GM21737 (cell line): ENCODE data around the gene KCNIP2.

Experiments used
- ATAC-seq: cut with Tn5 transposase; IDR thresholded peaks from one replicate; pipeline ENCODE4 v1.9.1; 2021; ENCODE audit warnings: mild to moderate bottlenecking, moderate library complexity; ENCODE audit not compliant: unreplicated experiment

The KCNIP2 gene

DNA sequence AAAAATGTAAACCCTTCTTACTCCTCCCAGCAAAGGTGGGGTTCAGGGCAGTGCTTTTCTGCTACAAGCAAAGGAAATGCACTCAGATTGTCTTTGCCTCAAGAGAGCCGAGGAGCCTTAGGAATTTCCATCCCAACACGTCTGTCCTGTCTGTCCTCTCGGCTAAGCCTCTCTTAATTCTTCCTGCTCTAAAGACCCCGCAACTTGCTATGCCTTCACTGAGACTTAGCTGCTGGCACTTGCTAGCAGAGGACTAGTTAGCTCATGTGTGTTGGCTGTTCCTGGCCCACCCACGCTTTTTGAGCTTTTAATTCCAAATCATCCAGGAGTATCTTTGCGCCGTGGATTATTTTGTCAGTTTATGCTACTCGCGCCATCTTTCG, 59.9 kb downstream of the KCNIP2 start:
- no peak for ATAC-seq

DNA sequence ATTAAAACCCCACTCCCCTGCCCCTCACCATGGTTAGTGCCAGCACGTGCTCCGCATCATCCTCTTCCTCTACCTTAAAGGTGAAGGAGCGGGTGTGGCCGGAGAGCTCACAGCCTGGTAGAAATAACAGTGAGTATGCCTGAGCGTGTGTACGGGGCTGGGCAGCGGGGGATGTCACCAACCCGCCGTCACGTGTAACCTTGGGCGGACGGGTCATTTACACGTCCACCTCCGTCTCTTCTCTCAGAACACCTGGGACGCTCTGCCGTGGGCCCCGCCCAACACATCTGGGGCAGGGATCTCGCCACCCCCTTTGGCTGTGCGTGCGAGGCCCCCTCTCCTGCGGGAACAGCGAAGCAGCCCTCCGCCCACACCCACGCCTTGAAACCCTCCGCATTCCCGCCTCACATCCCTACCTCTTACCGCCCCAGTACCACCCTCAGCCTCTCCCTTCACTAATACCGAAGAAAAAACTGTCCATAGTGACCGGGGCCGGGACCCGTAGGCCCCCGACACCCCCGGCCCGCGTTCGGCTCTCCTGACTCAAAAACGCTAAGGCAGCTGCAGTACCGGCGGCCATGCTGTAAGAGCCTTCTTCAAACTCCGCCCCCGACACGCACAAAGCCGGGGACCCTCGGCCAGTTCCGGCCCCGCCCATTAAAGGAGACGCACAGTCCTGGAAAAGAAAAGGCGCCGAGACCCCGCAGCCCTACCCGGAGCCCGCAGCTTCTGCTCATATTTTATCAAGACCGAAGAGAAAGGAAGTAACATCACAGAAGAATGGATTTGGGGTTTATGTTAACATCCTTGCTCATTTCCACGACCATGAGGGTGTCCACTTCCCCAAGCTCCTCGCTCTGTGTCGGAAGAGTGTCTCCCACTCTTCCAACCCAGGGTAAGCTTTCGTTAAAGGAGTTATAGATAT, 60.5 kb downstream of the KCNIP2 start, which contains the start of gene NPM3:
NPM3 (minus strand) TSS at position 636 of the 925 bp plus-strand sequence; CDS start at position 580, 56 bp downstream.
- ATAC-seq, result peak; percentile 44

DNA sequence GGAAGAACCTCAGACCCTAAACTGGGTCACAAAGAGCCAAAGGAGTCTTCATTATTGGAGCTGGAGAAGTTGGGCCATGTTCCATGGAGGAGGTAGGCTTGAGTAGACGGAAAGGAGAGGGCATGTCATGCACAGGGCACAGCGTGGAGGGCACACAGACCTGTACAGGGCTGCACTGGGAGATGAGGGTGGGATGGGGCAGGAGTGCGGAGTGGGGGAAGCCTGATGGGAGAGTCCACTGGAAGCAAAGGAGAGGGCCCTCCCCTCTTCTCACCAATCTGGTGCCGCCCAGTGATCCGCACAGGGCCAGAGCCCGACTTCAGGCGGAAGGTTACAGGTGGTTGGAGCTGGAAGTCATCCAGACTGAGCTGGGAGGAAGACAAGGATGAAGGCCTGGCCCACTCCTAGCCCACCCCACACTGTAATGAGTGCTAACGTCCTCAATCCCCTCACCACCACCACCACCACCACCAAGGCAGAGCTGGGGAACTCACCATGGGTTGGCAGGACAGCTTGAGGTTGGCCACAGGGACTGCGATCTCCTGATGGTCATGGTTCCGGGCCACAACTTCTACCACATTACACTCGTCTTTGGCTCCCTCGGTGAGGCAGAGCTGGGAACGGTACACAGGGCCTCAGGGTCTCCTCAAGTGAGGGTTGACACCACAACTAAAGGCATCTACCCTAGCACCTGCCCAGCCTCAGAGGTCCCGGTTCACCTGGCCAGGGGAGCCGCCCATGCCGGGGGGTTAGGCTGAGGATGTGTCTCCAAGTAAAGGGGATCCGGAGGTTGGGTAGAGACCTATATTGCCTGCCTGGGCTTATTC, 61.4 kb downstream of the KCNIP2 start:
- ATAC-seq, result no peak

DNA sequence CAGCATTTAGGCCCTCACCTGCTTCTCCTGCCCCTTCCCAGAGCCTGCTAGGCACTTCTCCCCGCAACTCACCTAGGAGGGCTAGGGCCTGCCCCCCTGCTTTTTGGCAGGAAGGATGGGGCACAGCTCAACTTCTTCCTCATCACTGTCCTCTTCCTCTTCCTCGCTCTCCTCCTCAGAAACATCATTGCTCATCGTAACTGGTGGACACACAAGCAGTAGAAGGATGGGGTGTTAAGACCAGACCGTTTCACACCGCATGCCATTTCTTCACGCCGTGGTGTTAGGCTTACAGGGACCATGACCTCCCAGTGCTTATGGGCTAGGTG, 62.0 kb downstream of the KCNIP2 start:
- no peak for ATAC-seq

DNA sequence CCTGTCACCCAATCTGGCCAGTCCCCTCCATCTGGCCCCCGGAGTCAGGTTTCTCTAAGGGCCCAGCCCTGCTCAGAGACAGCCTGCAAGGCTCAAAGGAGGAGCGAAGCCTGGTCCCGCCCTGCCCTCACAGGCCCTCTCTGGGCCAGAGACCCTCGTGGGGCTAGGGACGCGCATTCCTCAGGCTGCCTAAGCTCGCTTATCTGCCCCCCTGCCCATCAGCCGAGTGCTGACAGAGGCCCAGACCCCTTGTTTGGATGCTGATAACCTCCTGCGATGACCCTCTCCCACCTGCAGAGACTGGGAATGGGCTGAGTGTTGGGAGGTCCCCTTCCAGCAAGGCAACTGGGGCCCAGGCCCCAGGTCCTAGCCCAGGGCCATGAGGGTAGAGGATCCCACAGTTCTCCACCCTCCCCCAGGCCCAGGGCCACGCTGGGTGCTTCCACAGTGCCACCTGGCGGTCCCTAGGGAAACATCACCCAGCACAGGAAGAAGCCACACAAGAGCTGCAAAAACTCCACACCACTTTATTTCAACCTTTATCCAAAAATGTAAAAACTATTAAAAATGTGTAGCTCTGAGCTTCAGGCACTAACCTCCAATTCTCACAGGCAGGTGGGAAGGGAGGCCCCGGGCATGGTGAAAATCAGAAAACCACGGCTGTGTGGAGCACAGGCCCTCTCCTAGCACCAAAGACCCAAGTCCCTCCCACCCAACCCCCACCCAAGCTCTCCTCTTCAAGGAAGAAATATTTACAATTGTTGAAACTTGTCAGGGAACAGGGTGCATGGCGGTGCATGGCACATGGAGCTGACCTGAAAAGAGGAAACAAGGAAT, 62.6 kb downstream of the KCNIP2 start:
- ATAC-seq, result no peak

DNA sequence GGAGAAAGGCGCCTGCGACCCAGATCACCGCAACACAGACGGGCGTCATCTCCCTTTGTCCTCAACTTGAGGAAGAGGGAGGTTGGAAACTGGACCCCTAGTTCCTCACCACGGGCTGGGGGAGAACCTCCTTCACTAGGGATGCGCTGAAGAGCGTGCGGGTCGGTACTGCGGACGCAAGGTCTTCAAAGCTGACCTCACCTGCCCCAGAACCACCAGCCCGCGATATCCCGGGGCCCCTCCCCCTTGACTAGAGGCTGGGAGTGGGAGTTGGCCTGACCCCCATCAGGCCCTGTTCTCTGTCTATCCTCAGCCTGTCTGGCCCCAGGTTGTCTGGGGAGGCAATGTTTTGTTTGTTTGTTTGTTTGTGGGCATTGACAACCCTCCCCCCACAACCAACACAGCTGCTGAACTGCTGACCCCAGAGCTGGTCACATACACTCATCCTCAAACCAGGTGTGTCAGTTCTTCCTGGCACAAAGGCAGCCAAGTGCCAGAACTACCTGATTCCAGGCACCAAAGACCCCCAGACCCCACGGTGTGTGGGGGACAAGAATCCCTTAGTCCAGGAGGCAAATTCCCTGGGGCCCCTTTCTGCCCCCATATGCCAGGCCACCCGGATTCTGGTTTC, 63.3 kb downstream of the KCNIP2 start:
- no peak for ATAC-seq

DNA sequence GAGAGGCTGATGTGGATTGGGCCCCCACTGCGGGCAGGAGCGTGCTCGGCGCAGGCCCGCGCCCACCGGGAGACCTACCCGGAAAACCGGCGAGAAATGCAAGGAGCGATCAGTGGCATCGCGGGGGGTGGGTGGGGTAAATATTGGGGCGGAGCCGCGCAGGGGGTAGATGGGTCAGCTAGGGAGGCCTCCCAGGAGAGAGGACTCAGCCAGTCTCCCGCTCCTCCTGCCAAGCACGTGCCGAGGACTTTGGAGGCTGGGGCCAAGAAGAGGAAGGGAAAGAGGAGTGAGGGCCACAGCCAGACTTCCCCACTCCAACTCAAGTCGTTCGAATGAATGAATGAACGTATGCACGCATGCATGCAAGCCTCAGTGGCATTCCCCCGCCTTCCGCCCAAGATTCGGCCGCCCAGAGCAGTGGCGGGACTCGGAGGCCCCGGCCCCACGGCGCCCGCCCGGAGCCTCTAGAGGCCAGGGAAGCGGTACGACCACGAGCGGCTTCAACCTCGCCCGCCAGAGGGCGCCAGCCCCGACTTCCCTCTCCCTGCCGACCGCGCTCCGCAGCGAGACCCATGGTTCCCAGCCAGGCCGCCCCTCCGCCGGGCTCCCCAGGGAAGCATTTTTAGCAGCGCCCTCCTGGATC, 63.9 kb downstream of the KCNIP2 start:
- no peak for ATAC-seq

DNA sequence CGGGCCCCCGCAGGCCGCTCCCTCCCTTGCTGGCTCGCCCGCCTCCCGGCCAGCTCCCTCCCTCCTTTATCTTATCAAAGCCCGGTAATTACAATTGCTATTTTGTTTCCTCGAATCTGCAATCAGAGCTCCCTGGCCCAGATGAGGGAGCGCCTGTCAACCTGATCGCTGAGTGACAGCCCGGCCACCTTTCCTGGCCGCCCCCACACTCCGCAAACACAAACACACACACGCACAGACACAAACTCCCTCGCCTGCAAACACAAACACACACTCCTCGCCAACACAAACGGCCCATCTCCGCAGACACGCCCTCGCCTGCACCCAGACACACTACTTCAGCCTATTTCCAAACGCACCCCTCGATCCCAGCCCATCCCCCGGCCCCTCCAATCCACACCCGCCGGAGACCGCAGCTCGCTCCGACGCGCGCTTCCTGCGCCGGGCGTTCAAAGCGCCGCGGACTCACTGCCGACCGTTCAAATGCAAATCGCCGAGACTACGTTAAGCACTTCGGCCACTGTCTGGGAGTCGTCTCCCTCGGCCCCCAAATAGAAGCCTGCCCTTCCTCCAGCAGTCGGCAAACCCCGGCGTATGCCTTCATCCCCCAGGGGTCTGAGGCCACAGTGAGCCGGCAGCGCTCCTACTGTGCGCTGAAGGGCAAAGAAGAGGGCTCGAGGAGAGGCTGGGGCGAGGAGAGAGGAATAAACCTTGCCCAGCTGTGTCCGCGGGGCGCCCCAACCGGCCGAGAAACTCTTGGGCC, 64.6 kb downstream of the KCNIP2 start:
- ATAC-seq, result no peak

DNA sequence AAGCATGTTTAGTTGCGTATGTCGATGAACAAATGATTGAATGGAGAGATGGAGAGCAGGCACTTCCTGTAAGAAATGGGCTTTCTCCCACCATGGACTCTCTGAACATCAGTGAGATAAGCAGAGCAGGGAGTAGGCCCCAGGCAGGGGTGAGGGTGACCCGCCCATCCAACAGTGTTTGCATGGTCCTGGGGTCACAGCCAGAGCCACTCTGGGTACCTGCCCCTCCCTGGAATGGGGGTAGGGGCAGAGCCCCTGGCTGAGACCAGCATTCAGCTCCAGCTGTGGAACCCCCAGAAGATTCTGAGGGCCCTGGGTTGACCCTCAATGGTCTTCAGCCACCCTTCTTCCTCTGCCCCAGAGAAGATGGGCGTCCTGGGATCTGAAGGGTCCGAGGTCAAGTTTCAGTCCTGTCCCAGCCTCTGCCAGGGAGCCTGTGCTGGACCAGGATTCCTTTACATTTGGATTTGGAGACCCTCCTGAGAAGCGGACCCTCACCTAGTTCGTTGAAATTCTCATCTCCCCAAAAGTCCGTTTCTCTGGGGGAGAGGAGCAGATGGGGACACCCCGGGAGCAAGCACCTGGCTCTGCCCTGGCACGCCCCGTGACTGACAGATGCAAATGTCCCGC, 65.3 kb downstream of the KCNIP2 start:
- ATAC-seq, result no peak

DNA sequence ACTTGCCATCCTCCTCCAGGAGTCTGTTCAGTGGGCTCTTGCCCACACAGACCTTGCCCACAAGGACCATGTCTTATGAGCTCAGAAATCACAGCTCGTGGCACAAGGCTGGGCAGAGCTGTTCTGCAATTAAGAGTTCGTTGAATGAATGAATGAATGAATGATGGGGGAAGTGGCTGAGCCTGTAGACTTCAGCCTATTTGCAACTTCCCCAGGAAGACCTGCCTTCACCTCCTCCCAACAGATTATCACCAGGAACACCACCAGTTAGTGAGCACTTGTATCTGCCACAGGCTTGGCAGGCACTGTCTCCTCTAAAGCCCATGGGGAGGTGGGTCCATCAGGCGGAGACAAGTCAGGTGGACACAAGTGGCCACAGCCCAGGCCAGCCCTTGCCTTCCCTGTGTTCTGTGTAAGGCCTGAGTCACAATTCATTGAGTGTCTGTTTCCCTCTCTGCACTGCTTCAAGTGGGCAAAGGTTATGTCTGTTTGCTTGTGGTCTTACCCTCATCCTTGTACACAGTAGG, 65.9 kb downstream of the KCNIP2 start:
- no peak for ATAC-seq

DNA sequence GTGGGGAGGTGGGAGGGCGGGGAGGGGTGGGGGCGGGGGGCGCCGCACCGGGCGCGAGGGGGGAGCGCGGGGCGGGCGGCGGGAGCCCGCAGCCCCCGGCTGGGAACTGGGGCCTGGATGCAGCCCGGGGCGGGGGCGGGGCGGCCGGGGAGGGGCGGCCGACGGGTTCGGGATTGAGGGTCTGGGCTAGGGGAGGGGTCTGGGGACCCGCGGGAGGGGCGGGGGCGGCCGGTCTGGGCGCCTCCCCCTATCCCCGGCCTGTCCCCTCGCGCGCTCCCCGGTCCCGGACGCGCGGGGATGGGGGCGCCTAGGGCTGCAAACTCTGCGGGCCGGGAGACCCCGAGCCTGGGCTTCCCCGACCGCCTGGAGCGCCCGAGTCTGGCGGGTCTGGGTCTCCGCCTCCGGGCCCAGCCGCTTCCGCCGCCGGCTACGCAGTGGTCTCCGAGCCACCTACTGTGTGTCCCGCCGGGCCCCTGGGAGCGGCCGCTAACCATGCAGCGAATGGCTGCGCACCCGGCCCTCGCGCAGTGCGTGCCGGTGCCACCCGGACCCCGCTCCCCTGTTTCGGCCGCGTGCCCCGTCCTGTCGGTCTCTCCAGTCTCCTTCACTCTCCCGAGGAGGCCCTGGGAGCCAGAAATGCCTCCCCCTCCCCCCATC, 67.3 kb downstream of the KCNIP2 start:
- ATAC-seq, result no peak
